IPS-18c (cell line): ENCODE results near the gene BCAS3.
"Not testable (repeated sequence)": the region's sequence is repeated elsewhere in the genome, so short reads cannot be mapped to it uniquely, and the experiment has no call there.

Source experiments
- H3K4me3 ChIP-seq: 2 replicates; pipeline ENCODE4 v1.7.0; 2013; ENCODE audit warnings: low read depth, mild to moderate bottlenecking, low read length, moderate library complexity; ENCODE audit not compliant: insufficient read depth
- H3K9me3 ChIP-seq: one replicate; pipeline ENCODE4 v1.6.1; 2013; ENCODE audit warnings: mild to moderate bottlenecking, low read length, moderate library complexity; ENCODE audit not compliant: control insufficient read depth, insufficient read depth

Gene BCAS3

DNA sequence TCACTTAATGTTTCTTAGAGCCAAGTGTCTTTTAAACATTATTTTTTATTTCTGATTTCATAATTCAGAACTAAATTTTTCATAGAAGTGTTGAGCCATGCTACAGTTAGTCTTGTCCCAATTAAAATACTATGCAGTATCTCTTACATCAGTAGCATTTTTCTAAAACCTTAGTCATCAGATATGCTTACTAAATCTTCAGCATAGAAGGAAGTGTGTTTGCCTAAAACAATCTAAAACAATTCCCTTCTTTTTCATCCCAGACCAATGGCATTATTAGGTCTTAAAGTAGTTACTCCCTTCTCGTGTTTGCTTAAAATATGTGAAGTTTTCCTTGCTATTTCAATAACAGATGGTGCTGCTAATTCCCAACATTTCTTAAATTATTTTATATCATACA is 13.6 kb upstream of the BCAS3 start:
- H3K4me3 ChIP-seq, result no peak overlapping the region

DNA sequence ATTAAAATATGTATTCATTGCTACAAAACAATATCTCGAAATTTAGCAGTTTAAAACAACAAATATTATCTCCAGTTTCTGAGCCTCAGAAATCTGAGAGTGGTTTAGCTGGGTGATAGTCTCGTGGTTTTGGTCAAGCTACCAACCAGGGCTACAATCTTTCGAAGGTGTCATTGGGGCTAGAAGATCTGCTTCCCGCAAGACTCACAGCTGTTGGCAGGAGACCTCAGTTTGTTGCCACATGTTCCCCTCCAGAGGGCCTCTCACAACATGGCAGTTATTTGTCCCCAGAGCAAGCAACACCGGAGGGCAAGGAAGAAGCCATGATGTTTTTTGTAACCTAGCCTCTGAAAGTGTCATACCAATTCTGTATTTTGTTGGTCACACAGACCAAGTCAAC is 12.0 kb upstream of the BCAS3 start:
- Histone ChIP-seq H3K4me3 (no peak overlapping the region), H3K9me3 (no peaks in the 10 kb centered on the region)

More for the DNA sequence above, 13.6 kb upstream of the BCAS3 start:
- H3K9me3 ChIP-seq, result no peaks in the 10 kb centered on the region

DNA sequence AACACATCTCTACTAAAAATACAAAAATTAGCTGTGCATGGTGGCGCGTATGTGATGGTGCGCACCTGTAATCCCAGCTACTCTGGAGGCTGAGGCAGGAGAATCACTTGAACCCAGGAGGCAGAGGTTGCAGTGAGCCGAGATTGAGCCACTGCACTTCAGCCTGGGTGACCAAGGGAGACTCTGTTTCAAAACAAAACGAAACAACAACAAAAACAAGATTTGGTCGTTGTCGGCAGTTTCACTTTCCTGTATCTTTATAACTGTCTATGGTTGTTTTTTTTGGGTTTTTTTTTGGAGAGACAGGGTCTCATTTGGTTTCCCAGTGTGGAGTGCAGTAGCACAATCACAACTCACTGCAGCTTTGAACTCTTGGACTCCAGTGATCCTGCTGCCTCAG is 8.9 kb upstream of the BCAS3 start:
- not testable (repeated sequence) for H3K4me3 ChIP-seq, H3K9me3 ChIP-seq

DNA sequence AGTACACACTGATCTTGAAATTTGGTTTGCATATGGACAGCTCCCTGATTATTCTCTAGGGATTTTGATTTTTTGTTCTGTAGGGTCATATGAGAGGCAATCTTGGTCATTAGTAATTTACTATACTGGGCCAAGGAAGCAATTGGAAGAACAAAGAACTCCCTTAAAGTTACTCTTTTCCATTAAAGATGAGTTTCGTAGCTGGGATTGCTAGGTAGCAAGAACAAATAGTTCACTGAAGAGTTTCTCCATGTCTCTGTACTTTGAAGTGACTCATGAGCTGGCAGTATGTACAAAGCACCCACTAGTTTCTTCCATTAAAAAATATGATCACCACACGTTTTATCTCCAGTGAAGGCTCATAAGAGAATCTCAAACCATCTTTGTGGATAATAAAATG is 6.2 kb upstream of the BCAS3 start:
- Histone ChIP-seq H3K4me3 (no peak overlapping the region), H3K9me3 (peaks cover 3% of the 10 kb centered on the region)

DNA sequence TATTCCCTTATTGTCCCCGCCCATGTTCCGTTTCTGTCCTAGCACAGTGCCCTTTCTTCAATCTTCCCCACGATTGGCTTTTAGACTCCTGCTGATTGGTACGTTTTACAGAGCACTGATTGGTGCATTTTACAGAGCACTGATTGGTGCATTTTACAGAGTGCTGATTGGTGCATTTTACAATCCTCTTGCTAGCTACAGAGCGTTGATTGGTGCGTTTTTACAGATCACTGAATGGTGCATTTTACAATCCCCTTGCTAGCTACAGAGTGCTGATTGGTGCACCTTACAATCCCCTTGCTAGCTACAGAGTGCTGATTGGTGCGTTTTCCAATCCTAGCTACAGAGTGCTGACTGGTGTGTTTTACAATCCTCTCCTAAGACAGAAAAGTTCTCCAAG is 3.0 kb upstream of the BCAS3 start:
- not testable (repeated sequence) for H3K4me3 ChIP-seq, H3K9me3 ChIP-seq

DNA sequence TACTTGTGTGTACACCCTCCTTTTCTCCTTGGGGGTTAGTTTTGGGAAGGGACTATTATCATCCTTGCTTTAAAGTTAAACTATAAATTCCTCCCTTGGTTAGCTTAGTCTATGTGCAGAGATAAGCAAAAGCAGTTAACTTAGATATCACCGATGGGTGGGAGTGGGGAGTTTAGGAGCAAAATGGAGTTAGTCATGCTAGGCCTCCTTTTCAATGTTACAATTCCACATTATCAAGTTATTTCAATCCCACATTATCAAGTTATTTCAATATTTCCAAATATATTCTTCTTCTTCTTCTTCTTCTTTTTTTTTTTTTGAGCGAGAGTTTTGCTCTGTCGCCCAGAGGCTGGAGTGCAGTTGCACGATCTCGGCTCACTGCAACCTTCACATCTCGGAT is 1.7 kb upstream of the BCAS3 start:
- Histone ChIP-seq H3K4me3 (no peak overlapping the region), H3K9me3 (peaks cover 3% of the 10 kb centered on the region)

DNA sequence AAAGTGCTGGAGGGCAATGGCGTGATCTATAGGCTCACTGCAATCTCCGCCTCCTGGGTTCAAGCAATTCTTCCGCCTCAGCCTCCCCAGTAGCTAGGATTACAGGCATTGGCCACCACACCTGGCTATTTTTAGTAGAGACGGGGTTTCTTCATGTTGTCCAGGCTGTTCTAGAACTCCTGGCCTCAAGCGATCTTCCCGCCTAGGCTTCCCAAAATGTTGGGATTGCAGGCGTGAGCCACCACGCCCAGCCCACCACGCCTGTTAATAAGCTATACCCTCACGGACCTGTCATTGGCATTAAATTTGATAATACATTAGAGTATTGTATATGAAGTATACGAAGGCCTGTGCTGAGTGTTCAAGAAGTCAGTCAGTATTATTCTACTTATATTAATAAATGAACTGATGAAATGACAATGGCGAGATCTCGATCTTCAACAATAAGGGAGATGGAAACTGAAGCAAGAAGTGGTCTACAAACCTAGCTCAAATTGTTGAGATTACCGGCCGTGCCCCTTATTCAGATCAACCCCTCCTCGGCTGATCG is 818 bp upstream of the BCAS3 start:
- peak overlapping the region; percentile 92 for H3K4me3 ChIP-seq
- H3K9me3 ChIP-seq, result peaks cover 3% of the 10 kb centered on the region

DNA sequence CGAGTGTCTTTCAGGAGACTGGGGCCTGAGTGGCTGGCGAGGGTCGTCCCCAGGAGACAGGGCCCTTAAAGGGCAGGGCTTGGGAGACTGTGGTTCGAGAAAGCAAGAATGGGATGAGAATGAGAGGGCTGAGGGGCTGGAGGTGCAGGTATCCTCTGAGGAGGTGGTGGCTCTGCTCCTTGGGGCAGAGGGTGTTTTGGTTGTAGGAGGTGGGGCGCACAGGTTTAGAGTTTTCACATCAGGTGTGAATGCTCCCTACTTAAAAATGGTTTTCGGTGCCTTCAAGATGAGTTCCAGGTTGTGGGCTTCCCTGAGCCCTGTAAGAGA is 430 bp downstream of the BCAS3 start:
- Histone ChIP-seq H3K4me3 (peak overlapping the region; percentile 92), H3K9me3 (peaks cover 3% of the 10 kb centered on the region)

DNA sequence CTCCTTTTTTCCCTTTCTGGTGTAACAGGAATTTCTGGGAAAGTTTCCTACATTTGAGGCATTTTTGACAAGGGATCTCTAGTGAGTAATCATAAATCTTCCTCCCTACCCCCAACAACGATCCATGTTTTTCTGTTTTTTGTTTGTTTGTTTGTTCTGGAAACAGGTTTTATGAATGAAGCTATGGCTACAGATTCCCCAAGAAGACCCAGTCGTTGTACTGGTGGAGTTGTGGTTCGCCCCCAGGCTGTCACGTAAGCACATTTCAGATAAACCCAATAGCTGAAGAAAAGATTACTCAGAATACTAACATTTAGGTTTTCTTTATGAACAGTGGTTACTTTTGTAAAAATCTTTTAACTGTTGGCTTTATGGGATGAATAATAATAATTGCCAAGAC is 1.6 kb downstream of the BCAS3 start:
- peaks cover 3% of the 10 kb centered on the region for H3K9me3 ChIP-seq
- H3K4me3 ChIP-seq, result no peak overlapping the region

DNA sequence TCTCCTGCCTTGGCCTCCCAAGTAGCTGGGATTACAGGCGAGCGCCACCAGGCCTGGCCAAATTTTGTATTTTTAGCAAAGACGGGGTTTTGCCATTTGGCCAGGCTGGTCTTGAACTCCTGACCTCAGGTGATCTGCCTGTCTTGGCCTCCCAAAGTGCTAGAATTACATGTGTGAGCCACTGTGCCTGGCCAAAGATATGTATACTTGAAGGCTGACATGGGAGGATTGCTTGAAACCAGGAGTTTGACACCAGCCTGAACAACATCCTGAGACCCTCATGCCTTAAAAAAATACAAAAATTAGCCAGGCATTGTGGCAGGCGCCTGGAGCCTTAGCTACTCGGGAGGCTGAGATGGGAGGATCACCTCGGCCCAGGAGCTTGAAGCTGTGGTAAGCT is 3.1 kb downstream of the BCAS3 start:
- no peak overlapping the region for H3K4me3 ChIP-seq
- peaks cover under 1% of the 10 kb centered on the region for H3K9me3 ChIP-seq

DNA sequence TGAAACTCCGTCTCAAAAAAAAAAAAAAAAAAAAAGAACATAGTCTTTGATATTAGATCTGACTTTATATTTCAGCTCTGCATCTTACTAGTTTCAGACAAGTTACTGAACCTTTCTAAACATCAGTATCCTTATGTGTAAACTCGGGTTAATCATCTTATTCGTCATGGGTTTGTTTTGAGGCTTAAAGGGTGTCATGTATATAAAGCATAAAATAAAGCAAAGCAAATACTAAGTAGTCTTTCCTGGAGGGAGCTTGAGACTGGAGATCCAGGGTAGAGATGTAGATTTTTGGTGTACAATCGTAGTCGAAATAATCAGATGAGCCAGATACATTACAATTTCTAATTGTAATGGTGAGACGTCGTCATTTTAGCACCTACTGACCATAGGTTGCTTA is 7.8 kb downstream of the BCAS3 start:
- H3K4me3 ChIP-seq, result no peak overlapping the region
- no peaks in the 10 kb centered on the region for H3K9me3 ChIP-seq

DNA sequence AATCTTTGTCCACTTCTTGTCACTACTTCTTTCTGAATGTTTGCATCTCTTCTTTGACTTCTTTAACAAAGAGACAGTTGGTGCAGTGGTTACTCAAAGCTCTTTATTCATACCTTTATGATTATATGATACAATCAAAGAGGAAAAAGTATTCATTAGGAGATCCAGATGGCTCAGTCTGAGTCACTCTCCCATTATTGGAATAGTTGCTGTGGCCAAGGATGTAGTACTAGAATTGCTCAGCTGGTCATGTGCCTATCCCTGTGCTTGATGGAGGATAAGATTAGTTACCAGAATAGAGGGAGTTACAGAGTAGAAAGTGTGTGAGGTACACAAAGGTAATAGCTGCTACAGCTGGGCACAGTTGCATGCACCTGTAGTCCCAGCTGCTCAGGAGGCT is 18.3 kb downstream of the BCAS3 start:
- H3K9me3 ChIP-seq, result no peaks in the 10 kb centered on the region
- no peak overlapping the region for H3K4me3 ChIP-seq

DNA sequence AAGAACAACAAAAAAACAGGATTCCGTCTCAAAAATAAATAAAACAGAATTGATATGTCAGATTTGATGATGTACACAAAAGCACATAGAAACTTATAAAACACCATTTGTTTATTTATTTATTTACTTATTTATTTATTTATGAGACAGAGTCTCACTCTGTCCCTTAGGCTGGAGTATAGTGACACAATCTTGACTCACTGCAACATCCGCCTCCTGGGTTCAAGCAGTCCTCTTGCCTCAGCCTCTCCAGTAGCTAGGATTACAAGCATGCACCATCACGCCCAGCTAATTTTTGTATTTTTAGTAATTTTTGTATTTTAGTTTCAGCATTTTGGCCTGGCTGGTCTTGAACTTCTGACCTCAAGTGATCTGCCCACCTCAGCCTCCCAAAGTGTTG is 21.4 kb downstream of the BCAS3 start:
- H3K9me3 ChIP-seq, result no peaks in the 10 kb centered on the region
- H3K4me3 ChIP-seq, result no peak overlapping the region

DNA sequence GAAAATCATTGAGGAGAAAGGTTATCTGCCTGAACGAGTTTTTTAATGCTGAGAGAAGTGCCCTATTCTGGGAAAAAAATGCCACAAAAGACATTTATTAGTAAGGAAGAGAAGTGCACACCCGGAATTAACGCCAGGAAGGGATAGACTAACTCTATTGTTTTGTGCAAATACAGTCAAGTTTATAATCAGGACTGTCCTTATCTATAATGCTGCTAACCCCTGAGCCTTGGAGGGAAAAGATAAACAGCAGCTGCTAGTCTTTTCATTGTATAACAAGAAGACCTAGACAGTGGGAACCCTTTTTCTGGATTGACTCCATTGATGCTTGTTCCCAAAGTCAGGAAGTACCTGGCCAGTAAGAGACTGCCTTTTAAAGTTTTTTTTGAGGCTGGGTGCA is 26.5 kb downstream of the BCAS3 start:
- no peak overlapping the region for H3K4me3 ChIP-seq
- no peaks in the 10 kb centered on the region for H3K9me3 ChIP-seq

DNA sequence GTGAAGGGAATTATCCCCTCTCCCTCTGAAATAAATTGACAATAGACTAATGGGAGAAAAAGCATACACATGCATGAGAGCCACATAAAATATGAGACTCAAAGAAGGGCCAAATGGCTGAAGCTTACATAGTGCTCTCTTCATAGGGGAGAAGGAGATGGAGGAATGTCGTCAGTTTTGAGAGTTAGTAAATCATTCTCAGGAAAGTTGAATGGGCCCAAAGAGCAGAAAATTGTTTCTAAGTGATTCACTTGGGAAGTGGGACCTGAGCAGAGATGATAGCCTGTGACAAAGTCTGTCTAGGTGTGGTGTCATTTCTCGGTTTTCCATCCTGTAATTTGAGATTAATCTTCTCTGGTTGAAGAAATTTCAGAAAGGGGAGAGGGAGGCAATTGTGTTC is 35.0 kb downstream of the BCAS3 start:
- Histone ChIP-seq H3K4me3 (no peak overlapping the region), H3K9me3 (no peaks in the 10 kb centered on the region)

DNA sequence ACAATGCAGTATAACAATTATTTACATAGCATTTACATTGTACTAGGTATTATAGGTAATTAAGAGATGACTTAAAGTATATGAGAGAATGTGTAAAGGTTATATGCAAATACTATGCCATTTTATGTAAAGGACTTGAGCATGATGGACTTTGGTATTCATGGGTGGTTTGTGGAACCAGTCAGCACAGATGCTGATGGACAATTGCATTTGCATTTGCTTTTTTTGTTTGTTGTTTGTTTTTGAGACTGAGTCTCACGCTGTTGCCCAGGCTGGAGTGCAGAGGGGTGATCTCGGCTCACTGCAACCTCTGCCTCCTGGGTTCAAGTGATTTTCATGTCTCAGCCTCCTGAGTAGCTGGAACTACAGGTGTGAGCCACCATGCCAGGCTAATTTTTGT is 36.0 kb downstream of the BCAS3 start:
- H3K4me3 ChIP-seq, result no peak overlapping the region
- no peaks in the 10 kb centered on the region for H3K9me3 ChIP-seq

DNA sequence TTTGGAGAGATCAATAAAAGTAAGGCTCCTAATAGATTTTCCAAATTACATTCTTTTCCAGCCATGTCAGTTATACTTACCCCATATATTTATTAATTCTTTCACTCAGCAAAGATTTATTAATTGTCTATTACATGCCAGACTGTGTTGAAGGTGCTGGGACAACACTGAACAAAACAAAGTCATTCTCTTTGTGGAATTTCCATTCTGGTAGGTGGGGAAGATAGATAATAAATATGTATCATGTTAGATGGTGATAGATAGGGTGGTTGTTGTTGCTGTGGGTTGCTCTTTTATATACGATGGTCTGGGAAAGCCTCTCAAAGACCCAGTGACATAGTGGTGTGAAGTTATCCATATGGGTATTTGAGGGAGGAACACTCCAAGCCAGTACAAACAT is 39.1 kb downstream of the BCAS3 start:
- Histone ChIP-seq H3K9me3 (no peaks in the 10 kb centered on the region), H3K4me3 (no peak overlapping the region)

DNA sequence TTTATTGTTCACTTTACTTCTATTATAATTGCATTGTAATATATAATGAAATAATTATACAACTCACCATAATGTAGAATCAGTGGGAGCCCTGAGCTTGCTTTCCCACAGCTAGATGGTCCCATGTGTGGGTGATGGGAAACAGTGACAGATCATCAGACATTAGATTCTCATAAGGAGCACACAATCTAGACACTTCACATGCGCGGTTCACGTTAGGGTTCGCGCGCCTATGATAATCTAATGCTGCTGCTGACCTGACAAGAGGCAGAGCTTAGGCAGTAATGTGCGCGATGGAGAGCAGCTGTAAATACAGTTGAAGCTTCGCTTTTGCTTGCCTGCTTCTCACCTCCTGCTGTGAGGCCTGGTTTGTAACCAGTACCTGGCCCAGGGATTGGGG is 40.2 kb downstream of the BCAS3 start:
- H3K9me3 ChIP-seq, result no peaks in the 10 kb centered on the region
- H3K4me3 ChIP-seq, result no peak overlapping the region

DNA sequence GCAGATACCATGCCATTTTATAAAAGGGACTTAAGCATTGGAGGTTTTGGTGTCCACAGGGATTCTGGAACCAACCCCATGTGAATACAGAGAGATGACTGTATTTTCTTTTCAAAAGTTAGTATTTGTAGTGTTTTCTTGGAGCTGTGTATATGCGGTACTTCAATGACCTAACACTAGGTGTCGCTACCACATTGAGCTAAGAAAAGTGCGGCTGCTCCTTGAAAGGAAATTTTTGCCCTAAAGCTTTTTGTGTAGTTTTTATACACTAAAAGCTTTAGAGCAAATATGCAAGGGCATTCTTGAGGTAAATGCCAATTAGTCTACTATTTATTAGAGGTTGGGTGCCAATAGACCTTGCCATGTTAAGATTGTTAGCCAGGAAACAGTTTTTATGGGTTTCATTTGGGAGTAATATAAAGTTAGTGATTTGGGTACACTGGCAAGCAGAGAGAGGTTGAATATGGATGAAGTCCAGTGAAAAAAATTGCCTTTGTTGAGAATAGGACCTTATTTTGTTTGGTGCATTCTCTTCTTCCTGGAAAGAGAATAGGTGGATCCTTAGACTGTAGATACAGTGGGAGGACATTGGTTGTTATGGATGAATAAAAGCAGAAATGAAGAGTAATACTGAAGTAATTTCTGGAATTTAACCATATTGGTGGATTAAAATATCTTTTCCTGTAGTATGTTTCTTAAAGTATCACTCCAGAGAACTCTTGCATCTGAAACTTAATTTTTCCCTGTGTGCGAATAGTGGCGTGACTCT is 43.3 kb downstream of the BCAS3 start:
- no peak overlapping the region for H3K4me3 ChIP-seq
- H3K9me3 ChIP-seq, result no peaks in the 10 kb centered on the region
